HEK293T (cell line): Measurements from ENCODE around the gene ATP6V1G3.

Experiments
- CTCF ChIA-PET: fragments of 350-600 bp; formaldehyde crosslinking; extraction: SDS; loops from one replicate; lab custom pipeline; 2021; ENCODE audit warnings: antibody characterized with exemption, inconsistent platforms; lab: Yijun Ruan, JAX
- POLR2A ChIA-PET: fragments of 350-600 bp; formaldehyde crosslinking; extraction: SDS; loops from one replicate; lab custom pipeline; 2020; ENCODE audit warnings: antibody characterized with exemption, inconsistent platforms; lab: Yijun Ruan, JAX
- DNase-seq: peaks from one replicate; pipeline ENCODE4 v3.0.0; 2012; ENCODE audit warnings: mixed read lengths; ENCODE audit errors: extremely low spot score
- ARNT ChIP-seq: fragments of 450-650 bp; IDR thresholded peaks from 2 replicates; pipeline ENCODE4 v1.6.1; 2017; ENCODE audit warnings: mild to moderate bottlenecking
- BHLHE40 ChIP-seq: fragments of 450-650 bp; IDR thresholded peaks from 2 replicates; pipeline ENCODE4 v1.6.1; 2016; ENCODE audit warnings: mild to moderate bottlenecking, moderate library complexity, borderline replicate concordance
- CTBP1 ChIP-seq: fragments of 450-650 bp; IDR thresholded peaks from 2 replicates; pipeline ENCODE4 v1.6.1; 2016; ENCODE audit warnings: borderline replicate concordance
- ELF4 ChIP-seq: fragments of 450-650 bp; IDR thresholded peaks from 2 replicates; pipeline ENCODE4 v1.6.1; 2017; ENCODE audit warnings: antibody characterized with exemption
- FOXA1 ChIP-seq: fragments of 450-650 bp; IDR thresholded peaks from 2 replicates; pipeline ENCODE4 v1.6.1; 2016; ENCODE audit warnings: mild to moderate bottlenecking
- FOXK2 ChIP-seq: fragments of 450-650 bp; IDR thresholded peaks from 2 replicates; pipeline ENCODE4 v1.6.1; 2016; ENCODE audit warnings: mild to moderate bottlenecking
- FOXM1 ChIP-seq: fragments of 450-650 bp; IDR thresholded peaks from 2 replicates; pipeline ENCODE4 v1.6.1; 2017; ENCODE audit warnings: mild to moderate bottlenecking, borderline replicate concordance
- HDGF ChIP-seq: fragments of 450-650 bp; IDR thresholded peaks from 2 replicates; pipeline ENCODE4 v1.6.1; 2017; ENCODE audit warnings: antibody characterized with exemption, borderline replicate concordance
- L3MBTL2 ChIP-seq: fragments of 450-650 bp; conservative IDR thresholded peaks from 2 replicates; pipeline ENCODE4 v1.6.1; 2016; ENCODE audit warnings: mild to moderate bottlenecking
- LEF1 ChIP-seq: fragments of 450-650 bp; IDR thresholded peaks from 2 replicates; pipeline ENCODE4 v1.6.1; 2017; ENCODE audit warnings: mild to moderate bottlenecking, borderline replicate concordance
- NFRKB ChIP-seq: fragments of 450-650 bp; IDR thresholded peaks from 2 replicates; pipeline ENCODE4 v1.6.1; 2016; ENCODE audit warnings: mild to moderate bottlenecking, moderate library complexity
- SP1 ChIP-seq: fragments of 450-650 bp; IDR thresholded peaks from 2 replicates; pipeline ENCODE4 v1.6.1; 2017
- SUZ12 ChIP-seq: fragments of 450-650 bp; IDR thresholded peaks from 2 replicates; pipeline ENCODE4 v1.6.1; 2016; ENCODE audit warnings: mild to moderate bottlenecking
- ZNF384 ChIP-seq: fragments of 450-650 bp; IDR thresholded peaks from 2 replicates; pipeline ENCODE4 v1.6.1; 2016
- TF ChIP-seq, protein P1 (sequence below): fragments of 450-650 bp; IDR thresholded peaks from 2 replicates; pipeline ENCODE4 v1.6.1; 2016

Gene ATP6V1G3

DNA sequence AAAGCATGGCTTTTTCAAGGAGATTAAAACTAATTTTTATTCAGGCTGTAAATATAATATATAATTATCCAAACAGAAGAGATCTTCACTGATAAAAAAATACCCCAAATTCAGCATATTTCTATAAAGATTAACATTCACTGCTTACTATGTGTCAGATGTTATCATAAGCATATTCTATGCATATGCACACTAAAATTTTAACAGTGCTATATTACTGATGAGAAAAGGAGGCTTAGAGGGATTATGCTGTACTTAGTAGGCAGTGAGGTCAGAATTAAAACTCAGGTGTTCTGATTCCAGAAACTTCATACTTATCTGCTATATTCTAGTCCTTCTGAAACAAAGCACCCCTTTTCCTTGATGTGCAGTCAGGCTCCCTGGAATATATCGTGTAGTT is 33.8 kb upstream of the ATP6V1G3 start:
- TF ChIP-seq NFRKB (no peak), BHLHE40 (no peak), LEF1 (no peak), SUZ12 (no peak), ELF4 (no peak), FOXA1 (no peak)
- TF ChIP-seq, protein P1, sequence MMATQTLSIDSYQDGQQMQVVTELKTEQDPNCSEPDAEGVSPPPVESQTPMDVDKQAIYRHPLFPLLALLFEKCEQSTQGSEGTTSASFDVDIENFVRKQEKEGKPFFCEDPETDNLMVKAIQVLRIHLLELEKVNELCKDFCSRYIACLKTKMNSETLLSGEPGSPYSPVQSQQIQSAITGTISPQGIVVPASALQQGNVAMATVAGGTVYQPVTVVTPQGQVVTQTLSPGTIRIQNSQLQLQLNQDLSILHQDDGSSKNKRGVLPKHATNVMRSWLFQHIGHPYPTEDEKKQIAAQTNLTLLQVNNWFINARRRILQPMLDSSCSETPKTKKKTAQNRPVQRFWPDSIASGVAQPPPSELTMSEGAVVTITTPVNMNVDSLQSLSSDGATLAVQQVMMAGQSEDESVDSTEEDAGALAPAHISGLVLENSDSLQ: no peak
- ChIA-PET CTCF (no interaction called here), POLR2A (no interaction called here)
- DNase-seq: no peak

DNA sequence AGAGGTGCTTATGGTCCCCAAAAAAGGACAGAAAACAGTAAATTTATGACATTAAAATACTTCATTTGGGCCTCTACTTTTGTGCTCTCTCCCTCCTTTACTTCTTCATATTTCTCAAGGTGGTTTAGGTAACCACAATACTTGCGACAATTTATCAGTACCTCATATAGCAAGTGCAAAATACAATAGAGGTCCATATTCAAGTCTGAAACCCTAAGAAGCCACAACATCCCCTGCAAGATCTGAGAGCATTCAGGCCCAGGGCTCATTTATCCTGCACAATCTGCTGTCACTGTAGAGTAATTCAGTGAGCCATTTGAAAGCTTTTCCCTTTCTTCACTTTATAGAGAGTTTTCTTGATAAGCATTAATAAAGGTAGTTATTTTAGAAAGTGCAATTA is 24.2 kb upstream of the ATP6V1G3 start:
- TF ChIP-seq, protein P1: no peak
- TF ChIP-seq NFRKB (no peak), FOXM1 (no peak), LEF1 (no peak), ELF4 (no peak), BHLHE40 (no peak)
- CTCF ChIA-PET: no interaction called here

DNA sequence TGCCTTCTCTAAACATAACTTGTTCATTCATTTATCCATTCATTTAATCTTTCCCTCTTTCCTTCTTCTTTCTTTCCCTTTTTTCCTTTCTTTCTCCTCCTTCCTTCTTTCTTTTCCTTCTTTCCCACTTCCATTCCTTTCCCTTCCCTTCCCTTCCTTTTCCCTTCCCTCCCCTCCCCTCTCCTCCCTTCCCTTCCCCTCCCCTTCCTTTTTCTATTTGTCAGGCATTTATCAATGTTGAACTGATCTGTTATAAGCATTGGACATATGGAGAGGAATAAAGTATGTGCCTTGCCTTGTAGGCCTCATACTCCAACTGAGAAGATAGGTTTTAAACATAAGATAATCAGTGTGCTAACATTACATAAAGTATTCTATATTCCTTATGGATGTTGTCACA is 23.7 kb upstream of the ATP6V1G3 start:
- no peak for DNase-seq
- ChIA-PET CTCF (no interaction called here), POLR2A (no interaction called here)
- TF ChIP-seq ZNF384 (no peak), NFRKB (no peak)

More for the DNA sequence above, 24.2 kb upstream of the ATP6V1G3 start:
- POLR2A ChIA-PET: no interaction called here
- DNase-seq: no peak

DNA sequence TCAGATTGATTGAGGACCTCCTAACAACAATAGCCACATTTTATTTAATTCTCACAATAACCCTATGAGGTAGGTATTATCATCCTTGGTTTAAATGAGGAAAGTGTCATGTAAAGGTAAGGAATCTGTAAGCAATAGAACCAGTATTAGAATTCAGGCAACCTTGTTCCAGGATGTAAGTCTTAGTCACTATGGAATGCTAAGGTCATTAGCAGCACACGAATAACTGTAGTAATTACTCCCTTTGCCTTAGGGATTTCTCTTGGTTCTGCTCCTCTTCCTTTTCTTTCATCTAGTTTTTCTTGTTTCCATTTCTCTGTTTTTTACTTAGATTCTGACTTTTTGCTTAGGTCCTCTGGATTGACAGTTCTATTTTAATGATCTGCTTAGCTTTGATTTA is 23.1 kb upstream of the ATP6V1G3 start:
- POLR2A ChIA-PET: no interaction called here

DNA sequence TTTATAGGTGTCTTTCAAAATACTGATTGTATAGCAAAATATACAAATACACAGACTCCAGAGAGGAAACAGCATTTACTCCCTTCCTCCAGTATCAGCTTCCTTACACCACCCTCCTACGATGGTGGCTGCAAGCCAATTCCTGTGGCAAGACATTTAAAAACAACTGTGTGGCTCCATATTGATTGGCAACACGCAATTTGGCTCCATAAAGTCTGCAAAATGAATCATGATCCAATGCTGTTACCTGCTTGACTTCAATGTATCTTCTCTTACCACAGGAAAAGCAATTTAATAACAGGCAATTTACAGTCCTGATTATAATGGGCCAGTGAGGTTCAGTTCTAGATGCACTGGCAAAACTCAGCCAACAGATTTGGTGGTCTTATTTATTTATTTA is 19.7 kb upstream of the ATP6V1G3 start:
- no peak for DNase-seq
- ChIA-PET CTCF (no interaction called here), POLR2A (no interaction called here)
- TF ChIP-seq LEF1: no peak
- no peak for TF ChIP-seq SP1
- TF ChIP-seq ARNT: no peak
- TF ChIP-seq ELF4: no peak
- no peak for TF ChIP-seq FOXM1
- no peak for TF ChIP-seq SUZ12
- no peak for TF ChIP-seq L3MBTL2
- TF ChIP-seq ZNF384: no peak
- no peak for TF ChIP-seq NFRKB

More for the DNA sequence above, 23.1 kb upstream of the ATP6V1G3 start:
- DNase-seq: no peak
- TF ChIP-seq, protein P1: peak; percentile 41; the same call in 1 of the 2 replicates
- TF ChIP-seq ZNF384 (no peak), HDGF (no peak), FOXK2 (no peak), FOXA1 (no peak)
- CTCF ChIA-PET: no interaction called here

DNA sequence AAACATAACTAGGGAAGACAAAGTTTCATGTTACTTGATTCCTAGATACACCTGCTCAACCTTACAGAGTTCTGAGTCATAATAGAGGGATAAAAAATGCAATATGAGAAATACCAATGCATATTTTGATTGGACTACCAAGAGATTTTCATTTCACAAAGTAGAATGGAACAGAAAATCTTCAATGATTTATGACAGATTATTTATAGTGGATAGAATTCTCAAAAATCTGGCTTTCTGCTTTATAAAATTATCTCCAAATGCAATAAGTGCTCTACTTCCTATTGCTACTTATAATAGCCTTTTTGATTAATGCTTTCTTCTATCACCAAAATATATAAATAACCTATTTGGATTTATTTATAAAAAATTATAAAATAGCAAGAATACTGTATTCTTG is 18.9 kb upstream of the ATP6V1G3 start:
- CTCF ChIA-PET: no interaction called here
- TF ChIP-seq CTBP1: no peak
- no peak for TF ChIP-seq FOXA1
- TF ChIP-seq, protein P1: no peak
- no peak for TF ChIP-seq HDGF
- TF ChIP-seq LEF1: no peak
- POLR2A ChIA-PET: no interaction called here
- no peak for DNase-seq

DNA sequence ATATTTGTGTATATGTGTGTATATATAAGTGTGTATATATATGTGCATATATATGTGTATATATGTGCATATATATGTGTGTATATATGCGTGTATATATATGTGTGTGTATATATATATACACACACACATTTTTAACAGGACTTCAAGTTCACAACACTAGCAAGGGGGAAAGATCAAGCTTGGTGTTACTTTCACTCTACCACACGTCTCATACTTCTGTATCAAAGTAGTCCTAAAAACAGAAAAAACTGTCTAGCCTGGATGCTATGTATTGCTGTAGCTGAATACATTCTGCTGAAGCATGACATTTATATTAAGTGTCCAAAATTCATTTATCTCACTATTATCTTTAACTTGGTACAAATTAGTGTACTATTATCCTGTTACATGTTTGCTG is 17.9 kb upstream of the ATP6V1G3 start:
- ChIA-PET CTCF (no interaction called here), POLR2A (no interaction called here)
- no peak for TF ChIP-seq FOXK2
- TF ChIP-seq NFRKB: no peak
- DNase-seq: no peak

DNA sequence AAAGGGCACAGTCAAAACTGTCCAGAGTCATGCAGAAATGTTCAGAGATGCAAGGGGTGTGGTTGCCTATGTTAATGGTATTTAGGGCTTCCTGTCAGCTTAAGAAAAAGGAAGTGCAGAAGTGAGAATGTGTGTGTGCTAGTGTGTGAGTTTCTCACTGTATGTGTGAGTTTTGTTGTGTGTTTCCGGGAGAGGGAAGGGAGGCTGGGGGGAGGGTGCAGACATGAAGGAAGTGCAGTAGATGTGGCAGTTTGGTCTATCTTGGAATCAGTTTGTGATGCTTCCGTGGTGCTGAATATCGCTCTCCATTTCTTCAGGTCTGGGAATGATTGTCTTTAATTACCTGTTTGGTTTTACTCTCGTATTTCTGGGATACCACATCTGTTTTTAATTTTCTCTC is 16.5 kb upstream of the ATP6V1G3 start:
- TF ChIP-seq LEF1: no peak
- TF ChIP-seq L3MBTL2: no peak
- POLR2A ChIA-PET: no interaction called here
- no peak for DNase-seq
- CTCF ChIA-PET: no interaction called here
